HG03442 (cell line): ENCODE measurements around the gene SORD.
"Not testable (repeated sequence)": the region's sequence is repeated elsewhere in the genome, so short reads cannot be mapped to it uniquely, and the experiment has no call there.

Source experiments
- ATAC-seq: cut with Tn5 transposase; IDR thresholded peaks from one replicate; pipeline ENCODE4 v1.9.1; 2021; ENCODE audit warnings: mild to moderate bottlenecking, moderate library complexity; ENCODE audit not compliant: unreplicated experiment

The SORD gene

DNA sequence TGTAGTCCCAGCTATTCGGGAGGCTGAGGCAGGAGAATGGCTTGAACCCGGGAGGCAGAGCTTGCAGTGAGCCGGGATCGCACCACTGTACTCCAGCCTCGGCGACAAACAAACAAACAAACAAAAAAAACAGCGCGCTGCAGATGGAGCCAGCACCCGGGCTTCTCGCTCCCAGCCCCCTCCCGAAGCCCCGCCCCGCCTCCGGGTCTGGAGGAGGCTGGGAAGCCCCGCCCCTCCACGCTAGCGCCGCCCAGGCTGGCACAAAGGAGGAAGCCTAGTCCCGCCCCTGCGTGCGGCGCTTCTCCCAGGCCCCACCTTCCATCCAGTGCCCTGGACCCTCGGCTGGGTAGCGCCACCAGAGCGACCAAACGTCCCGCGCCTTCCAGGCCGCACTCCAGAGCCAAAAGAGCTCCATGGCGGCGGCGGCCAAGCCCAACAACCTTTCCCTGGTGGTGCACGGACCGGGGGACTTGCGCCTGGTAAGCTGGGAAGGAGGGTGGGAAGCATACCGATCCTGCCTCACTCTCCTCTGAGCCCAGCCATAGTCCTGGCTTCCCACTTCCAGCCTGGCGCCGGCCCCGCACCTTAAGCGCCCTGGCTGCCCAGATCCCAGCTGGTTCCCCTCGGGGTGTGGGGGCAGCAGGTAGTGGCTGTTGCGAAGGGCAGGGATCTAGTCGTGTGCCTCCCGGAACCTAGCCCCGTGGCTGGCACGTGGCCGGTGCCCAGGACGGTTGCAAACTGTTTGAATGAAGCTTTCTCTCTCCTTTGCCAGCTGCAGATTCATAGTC lies at the start of gene SORD:
TSS of gene SORD (plus strand) at position 325 of the 788 bp plus-strand sequence. CDS start at position 414, 89 bp downstream.
- peak; percentile 95 for ATAC-seq

DNA sequence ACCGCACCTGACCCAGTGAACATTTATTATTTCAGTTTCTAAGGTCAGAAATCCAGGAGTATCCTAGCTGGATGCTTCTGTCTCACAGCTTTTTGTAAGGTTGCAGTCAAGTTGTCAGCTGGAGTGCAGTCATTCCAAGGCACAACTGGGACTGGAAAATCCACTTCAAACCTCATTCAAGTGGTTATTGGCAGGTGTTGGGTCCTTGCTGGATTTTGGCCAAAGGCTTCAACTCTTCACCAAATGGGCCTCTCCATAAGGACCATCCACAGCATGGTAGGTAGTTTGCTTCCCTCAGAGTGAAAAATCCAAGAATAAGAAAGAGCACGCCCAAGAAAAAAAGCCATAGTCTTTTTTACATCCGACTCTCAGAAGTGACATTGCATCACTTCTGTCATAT lies 46.8 kb upstream of the SORD start:
- not testable (repeated sequence) for ATAC-seq

DNA sequence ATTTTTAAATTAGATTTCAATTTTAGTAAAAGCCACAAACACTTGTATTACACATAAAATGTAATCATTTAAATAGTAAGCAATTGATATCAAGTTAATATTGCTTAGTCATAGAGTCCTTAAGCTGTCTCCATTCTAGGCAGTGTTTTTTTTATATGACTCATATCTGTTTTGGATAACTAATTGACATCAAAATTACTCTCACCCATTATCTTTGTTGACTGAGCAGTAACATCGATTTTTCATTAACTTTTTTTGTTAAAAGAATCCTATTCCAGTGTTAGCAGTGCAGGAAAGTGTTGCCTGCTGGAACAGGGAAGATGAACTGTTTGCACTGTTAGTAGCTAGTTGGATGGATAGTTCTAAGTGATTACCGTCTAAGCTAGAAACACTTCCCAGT lies 45.2 kb upstream of the SORD start:
- ATAC-seq, result not testable (repeated sequence)

GRCh38 chr15:44979617-44980339 lies 43.2 kb upstream of the SORD start:
- not testable (repeated sequence) for ATAC-seq

GRCh38 chr15:44984144-44984543 lies 38.9 kb upstream of the SORD start:
- not testable (repeated sequence) for ATAC-seq

DNA sequence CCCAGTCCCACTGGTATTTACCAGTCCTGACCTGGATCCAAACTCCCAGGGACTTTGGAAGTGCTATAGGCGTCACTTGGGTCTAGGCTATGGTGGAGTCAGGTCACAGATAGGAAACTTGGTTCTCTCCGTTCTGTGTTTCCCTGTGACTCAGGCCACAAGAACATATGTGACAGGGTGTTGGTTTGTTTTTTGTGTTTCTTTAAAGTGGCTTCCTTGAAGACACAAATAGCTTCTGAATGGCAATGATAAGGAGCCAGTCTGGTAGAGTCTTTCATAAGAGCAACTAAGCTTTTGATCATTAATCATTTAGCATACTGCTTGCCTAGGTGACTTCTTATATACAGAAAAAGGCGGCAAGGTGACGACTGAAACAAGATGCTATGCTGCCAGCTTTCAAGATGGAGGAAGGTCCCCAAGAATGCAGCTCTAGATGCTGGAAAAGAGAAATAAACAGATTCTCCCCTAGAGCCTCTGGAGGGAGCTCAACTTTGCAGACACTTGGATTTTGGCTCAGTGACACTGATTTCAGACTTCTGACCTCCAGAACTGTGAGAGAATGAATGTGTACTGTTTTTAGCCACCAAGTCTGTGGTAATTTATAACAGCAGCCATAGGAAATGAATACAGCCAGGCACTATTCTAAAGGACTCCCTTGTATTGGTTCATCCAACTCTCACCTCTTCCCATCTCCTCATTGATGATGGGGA lies 36.5 kb upstream of the SORD start:
- not testable (repeated sequence) for ATAC-seq

DNA sequence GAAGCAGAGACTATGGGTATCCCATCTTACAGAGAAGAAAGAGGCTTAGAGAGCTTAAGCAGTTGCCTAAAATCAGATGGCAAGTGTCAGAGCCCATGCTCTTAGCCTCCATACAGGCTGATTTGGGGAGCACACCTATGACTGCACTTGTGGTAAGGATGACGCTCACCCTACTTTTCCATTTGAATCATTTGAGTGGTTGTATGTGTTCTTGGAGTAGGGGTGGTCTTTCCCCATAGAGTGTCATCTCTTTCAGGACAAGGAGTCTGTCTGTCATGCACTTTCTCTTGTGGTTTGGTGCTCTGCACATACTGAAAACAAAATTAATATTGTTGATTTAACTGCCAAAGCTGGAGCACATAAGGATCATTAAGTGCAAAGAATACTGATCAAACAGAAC lies 35.3 kb upstream of the SORD start:
- not testable (repeated sequence) for ATAC-seq

DNA sequence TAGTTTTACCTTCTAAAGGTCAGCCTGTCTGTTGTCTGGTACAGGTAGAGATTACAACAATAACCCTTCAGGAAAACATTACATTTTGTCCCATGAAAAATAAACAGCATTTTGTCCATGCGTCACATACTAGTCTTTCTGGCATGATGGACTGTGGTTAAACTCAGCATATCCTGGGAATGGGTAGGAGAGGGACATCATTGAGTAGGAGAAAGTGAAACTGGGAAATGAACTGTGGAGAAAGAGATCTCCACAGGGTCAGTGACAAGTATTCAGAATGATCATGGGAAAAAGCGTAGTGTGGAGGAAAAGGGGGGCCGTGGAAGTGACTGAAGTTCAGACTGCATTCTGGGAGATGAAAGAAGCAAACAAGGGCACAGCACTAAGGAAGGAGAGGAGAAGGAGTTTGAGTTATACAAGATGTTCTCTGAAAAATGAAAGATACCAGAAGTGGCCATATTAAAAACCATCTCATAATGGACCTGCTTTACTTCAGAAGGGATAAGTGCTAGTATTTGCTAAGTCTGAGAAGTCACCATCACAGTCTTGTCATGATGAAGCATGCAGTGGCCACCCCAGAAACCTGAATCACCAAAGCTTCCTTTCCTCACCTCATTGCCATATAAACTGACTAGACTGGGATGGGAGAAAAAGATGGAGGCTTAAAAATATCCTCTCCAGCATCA lies 34.7 kb upstream of the SORD start:
- ATAC-seq, result not testable (repeated sequence)

DNA sequence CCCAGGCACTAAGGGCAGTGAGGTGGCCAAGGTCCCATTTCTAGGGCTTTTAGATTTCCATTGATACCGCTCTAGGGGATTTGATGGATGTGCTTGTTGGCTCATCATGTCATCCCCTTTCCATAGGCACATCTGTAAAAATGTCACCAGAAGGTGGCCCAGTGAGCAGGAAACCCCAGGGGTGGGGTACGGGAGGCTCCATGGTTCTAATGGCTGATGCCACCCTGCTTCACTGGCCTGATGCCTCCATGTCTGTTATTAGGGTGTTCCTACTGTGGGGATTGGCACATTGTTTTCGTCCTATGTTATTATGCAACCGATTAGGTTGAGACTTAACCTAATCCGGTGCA lies 34.1 kb upstream of the SORD start:
- not testable (repeated sequence) for ATAC-seq

DNA sequence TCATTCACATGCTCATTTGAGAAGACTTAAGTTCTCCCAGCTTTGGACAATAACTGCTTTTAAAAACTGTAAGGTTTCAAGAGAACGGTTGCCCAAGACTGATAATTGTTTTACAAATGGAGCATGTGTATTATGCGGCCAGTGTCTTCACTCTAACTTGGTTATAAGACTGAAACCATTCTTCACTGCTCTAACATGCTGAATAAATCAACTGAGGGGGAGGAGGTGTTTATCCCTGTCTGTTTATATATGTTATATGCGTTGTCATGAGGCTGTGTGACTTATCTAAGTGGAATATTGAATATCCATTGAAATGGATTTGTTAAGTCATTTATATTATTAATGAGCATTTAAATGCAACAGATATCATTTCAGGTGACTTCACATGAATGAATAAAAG lies 25.4 kb upstream of the SORD start:
- not testable (repeated sequence) for ATAC-seq

DNA sequence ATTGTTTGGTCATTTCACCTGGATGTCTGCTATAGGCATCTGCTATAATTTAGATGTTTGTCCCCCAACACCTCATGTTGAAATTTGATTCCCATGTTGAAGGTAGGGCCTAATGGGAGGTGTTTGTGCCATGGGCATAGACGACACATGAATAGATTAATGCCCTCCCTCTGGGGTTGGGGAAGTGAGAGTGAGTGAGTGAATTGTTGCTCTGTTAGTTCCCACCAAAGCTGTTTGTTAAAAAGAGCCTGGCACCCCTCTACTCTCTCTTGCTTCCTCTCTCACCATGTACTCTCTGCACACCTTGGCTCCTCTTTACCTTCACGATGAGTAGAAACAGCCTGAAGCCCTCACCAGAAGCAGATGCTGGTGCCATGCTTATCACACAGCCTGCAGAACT lies 23.9 kb upstream of the SORD start:
- ATAC-seq, result no peak

- ATAC-seq, result not testable (repeated sequence)
These were observed 21.8 kb upstream of the SORD start for GRCh38 chr15:45001180-45001579.

GRCh38 chr15:45003731-45004410 lies 19.1 kb upstream of the SORD start:
- peak; percentile 65 for ATAC-seq

DNA sequence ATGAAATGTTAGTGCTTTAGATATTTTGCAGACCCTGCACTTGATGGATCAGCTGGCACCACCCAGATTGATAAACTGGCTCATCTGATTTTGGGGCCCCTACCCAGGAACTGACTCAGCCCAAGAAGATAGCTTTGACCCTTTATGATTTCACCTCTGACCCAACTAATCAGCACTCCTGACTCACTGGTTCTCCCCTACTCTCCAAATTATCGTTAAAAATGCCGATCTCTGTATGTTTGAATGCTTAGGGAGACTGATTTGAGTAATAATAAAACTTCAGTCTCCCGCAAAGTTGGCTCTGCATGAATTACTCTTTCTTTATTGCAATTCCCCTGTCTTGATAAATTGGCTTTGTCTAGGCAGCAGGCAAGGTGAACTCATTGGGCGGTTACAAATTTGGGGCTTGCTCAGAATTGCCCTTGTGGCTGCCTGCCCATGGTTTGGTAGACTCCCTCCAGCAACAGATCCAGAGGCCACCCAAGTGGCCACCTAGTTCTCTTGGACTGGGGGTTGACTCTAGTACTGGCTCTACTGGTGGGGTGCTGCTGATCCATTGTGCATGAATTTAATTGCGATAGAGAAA lies 18.3 kb upstream of the SORD start:
- not testable (repeated sequence) for ATAC-seq

DNA sequence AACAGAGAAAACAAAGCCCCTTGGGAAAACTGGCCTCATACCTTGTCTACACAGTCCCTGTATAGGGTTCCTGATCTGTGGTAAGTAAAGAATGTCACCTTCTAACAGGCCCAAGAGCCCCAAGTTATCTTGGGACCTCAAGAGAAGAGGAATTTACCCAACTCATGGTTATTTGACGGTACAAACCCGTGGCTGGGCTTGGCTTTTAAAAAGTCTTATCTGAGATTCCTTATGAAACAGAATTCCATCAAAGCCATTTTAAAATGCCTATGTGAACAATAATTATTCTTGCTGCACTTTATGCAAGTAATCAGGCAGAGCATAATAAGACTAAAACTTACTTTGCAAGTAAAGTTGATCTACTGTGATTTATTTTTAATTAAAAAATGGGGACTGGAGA lies 13.9 kb upstream of the SORD start:
- no peak for ATAC-seq

DNA sequence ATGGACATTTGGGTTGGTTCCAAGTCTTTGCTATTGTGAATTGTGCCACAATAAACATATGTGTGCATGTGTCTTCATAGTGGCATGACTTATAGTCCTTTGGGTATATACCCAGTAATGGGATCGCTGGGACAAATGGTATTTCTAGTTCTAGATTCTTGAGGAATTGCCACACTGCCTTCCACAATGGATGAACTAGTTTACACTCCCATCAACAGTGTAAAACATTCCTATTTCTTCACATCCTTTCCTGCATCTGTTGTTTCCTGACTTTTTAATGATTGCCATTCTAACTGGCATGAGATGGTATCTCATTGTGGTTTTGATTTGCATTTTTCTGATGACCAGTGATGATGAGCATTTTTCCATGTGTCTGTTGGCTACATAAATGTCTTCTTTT lies 7.9 kb upstream of the SORD start:
- not testable (repeated sequence) for ATAC-seq

GRCh38 chr15:45020222-45020900 lies 2.6 kb upstream of the SORD start:
- not testable (repeated sequence) for ATAC-seq

- ATAC-seq, result not testable (repeated sequence)
These were observed 2.1 kb upstream of the SORD start for GRCh38 chr15:45020901-45021259.

- no peak for ATAC-seq
These were observed 1.6 kb upstream of the SORD start for GRCh38 chr15:45021348-45021747.
